Iris pigment epithelial cell (primary cell): ENCODE data around the gene STMN3.
A peak's percentile ranks its signal among the peaks of the same experiment; 100 is the strongest.

ENCODE experiments used
- DNase-seq: peaks from one replicate; pipeline ENCODE4 v3.0.0-alpha.2; 2011; ENCODE audit warnings: low read depth

Gene STMN3

DNA sequence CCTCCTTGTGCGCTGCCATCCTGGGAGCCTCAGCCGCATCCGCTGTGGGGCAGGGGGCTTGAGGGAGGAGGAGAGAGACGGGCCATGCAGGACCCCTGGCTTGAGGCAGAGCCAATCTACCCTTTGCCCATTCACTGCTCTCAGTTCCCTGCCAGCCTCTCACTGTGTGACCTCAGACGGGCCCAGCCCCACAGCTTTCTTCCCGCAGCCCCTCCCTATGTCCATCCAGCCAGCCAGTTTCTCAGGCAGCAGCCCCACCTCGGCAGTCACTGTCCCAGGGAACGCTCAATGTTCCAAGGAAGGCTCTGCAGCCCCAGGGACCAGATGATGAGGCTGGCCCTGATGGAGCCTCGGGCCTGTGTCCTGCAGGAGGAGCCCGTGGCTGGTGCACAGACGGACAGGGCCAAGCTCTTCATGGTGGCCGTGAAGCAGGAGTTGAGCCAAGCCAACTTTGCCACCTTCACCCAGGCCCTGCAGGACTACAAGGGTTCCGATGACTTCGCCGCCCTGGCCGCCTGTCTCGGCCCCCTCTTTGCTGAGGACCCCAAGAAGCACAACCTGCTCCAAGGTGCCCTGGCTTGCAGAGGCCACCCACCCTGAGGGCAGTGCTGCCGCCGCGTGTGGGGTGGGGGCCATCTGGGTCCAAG, 39.3 kb upstream of the STMN3 start:
- DNase-seq, result no peak

DNA sequence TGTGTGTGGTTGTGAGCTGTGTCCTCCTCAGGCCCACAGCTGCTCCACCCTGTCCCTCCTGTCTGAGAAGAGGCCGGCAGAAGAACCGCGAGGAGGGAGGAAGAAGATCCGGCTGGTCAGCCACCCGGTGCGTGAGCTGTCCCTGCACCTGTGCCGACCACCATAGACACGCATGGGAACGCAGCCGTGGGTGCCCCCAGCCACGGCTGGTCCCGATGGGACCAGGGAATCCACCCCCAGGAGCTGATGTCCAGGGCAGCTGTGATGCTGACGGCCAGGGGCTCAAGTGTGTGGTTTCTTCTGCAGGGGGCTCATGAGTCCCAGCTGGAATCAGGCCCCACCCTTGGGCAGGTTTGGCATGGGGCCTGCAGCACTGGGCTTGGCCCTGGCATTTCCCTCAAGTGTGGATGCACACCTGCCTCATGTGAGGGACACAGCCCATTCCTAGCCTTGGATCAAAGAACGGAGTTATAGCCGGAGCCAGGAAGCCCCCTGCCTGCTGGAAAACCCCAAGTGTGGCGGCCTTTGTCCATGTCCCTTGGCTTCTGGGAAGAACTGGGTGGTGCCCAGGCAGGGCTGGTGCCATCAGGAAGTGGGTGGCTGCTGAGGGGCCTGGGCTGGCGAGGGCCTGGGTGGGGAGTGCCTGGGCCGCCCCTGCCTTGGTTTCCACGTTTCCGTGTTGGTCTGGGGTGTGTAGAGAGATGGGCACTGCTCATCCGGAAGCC, 38.6 kb upstream of the STMN3 start:
- no peak for DNase-seq

DNA sequence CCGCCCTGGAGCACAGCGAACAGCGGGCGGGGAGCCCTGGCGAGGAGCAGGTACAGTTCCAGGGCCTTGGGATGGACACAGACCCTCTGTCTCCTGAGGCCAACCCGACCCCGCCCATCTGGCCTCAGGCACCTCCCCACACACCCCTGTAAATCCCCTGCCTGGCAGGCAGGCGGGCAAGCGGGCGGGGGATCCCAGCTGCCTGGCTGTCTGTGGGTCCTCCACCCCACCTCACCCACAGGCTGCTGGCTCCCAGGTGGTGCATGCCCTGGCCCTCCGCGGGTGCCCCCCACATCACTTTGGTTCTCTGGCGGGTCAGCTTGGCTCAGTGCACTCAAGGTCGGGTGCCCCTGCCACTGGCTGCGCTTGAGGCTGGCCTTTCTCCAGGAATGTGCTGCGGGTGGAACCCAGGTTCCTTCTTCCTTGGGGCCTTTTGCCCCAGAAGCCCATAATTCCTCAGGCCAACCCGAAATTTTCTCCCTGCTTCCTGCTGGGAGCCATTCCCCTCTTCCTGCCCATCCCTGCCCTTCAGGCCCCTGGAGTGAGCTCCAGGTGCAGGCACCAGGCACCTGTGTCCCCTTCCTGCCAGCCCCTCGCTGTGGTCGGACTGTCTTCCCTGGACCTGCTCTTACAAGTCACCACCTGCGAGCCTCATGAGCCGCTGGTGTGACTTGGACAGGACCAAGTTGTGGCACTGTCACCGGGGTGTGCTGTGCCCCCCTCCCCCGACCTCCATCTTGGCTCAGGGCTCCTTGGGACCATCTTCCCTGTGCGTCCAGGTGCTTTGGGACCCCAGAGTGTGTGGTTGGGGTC, 37.9 kb upstream of the STMN3 start:
- DNase-seq, result no peak

DNA sequence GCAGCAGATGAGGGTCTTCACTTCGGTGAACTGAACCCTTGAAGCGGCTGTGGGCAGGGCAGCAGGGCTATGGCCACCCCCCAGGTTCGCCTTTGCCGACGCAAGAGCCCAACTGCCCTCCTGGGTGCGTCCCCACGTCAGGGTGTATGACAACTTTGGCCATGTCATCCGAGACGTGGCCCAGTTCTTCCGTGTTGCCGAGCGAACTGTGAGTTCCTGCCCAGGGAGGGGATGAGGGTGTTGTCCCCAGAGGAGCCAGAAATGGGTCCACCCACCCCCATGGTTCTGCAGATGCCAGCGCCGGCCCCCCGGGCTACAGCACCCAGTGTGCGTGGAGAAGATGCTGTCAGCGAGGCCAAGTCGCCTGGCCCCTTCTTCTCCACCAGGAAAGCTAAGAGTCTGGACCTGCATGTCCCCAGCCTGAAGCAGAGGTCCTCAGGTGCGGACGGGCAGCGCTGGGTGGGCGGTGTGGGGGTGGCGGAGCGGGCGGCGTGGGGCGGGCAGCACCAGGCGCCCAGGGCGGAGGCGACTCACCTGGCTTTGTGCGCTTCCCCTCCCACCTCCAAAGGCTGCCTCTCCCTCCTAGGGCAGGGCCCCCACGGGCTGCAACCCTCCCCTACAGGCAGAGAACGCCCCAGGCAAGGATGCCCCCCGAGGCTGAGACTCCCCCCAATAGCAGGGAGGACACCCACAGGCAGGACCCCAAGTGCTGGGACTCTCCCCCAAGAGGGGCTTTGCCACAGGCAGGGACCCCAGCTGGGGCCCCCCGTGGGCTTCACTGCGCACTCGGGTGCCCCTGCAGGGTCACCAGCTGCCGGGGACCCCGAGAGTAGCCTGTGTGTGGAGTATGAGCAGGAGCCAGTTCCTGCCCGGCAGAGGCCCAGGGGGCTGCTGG, 37.0 kb upstream of the STMN3 start:
- no peak for DNase-seq

DNA sequence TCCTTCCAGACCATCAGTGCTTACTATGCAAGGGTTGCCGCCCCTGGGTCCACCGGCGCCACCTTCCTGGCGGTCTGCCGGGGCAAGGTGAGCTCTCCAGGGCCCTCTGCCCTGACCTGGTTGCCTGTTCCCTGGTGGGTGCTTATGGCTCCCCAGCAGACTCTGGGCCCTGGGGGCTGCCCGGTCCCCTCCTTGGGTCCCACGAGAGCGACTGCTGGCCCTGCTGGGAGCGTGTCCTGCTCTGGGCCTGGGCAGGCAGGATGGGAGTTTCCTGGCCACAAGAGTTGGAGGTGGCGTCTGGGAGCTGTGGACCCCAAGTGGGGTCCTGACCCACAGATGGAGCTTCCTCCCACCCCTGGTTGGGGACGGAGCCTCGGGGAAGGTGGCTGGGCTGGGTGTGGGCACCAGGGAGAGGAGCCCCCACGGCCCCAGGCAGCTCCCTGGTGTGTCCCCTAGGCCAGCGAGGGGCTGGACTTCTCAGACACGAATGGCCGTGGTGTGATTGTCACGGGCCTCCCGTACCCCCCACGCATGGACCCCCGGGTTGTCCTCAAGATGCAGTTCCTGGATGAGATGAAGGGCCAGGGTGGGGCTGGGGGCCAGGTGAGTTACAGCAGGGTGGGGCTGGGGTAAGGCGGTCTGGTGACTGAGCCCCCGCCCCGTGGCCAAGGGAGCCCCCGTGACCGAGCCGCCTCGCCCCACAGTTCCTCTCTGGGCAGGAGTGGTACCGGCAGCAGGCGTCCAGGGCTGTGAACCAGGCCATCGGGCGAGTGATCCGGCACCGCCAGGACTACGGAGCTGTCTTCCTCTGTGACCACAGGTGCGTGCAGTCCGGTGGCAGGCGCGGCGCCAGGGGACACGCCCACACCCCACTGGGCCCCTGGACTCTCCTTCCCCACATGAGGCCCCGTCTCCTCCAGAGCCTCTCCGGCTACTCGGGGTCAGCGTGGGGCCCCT, 36.1 kb upstream of the STMN3 start:
- no peak for DNase-seq

DNA sequence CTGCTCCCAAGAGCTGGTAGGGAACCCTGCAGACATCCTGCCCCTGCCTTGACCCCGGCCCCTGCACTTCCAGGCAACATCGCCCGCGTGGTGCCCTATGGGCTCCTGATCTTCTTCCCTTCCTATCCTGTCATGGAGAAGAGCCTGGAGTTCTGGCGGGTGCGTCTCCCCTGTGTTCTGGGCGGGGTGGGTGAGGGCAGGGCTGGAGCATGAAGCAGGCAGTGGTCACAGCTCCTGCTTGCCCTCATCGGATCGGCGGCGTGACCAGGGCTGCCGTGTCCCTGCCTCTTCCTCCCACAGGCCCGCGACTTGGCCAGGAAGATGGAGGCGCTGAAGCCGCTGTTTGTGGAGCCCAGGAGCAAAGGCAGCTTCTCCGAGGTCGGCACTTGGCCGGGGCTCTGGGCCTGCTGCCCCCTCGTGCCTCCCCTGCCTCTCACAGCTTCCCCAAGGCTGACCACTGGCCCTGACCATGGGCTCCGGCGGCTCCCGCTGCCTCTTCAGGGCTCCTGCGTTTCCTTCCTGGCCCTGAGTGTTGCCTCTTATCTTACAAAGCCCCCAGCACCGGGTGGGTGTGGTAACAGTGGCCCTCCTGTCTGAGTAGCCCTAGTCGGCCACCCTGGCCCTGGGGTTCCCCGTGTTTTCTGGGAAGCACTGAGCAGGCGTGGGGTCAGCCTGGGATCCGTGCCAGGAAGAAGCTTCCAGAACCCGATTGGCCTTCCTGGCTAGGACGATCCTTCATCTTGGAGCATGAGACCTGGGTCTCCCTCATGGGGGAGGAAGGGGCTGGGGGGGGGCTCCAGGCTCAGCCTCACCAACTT, 35.2 kb upstream of the STMN3 start:
- no peak for DNase-seq

DNA sequence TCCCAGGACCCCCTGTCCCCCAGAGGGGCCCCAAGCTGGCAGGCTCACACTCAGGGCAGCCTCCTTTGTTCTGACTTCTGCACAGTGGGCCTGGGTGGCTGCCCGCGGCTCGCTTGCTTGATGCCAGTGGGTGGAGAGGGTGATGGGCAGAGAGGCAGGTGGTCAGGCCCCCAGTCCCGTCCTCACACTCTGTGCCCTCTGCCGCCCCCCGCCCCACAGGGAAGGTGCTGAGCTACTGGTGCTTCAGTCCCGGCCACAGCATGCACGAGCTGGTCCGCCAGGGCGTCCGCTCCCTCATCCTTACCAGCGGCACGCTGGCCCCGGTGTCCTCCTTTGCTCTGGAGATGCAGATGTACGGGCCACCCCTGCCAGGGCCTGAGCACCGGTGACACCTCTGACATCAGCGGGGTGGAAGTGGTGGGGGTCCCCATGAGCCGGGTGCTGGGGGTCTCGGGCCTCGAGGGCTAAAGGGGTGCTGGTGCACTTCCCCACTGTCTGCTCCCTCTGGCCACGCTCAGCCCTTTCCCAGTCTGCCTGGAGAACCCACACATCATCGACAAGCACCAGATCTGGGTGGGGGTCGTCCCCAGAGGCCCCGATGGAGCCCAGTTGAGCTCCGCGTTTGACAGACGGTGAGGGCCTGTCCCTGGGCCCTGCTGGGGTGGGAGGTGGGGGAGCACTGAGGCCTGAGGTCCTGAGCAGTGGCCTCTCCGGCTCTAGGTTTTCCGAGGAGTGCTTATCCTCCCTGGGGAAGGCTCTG, 34.4 kb upstream of the STMN3 start:
- DNase-seq, result no peak

DNA sequence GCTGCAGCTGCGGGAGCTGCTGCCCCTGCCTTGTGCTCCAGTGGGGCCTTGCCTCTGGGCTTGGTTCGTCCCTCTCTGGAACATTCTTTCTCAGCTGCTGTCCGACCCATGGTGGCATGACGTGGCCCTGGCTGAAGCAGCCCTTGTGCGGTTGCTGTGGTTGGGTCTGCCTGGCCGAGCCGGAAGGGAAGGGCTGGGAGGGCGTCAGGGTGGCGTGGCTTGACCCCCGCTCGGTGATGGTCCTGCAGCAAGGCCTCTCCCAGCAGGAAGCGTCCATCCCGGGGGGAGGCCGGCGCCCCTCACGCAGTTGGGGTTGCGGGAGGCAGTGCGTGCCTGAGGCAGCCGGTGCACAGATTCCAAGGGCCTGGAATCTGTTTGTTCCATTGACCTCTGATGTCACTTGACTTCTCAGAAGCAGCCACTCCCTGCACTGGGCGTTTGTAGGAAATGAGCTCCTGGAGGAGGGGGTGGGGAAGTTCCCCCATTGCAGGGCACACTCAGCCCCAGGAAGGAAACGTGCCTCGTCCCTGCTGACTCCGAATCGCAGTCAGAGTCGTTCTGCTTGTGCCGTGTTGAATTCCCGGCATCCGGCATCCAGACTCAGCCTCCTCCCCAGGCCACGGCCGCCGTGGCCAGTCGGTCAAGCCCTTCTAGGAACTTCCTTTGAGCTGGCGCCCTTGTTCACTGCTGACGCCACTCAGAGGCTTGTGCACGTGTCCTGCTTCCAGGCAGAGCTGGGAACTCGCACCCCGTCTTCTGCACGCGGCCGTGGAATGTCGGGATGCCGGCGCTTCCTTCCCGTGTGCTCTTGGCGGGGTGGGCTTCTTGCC, 33.5 kb upstream of the STMN3 start:
- peak; percentile 88 for DNase-seq

DNA sequence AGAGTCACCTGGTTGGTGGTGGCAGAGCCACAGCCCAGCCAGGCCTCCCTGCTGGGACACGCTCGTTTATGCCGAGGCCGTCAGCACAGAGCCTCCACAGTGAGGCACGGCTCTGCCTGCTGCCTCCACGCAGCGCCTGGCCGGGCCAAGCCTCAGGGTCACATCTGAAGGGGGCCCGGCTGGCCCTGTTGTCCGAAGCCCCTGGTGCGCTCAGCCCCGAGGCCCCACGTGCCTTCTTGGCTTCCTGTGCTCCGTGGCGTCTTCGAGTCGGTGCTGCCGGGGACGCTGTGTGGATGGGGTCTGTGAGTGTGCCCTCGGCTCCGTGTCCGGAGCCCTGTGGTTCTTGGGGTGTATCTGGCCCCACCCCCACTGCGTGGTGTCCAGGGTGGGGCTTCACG, 32.9 kb upstream of the STMN3 start:
- no peak for DNase-seq

DNA sequence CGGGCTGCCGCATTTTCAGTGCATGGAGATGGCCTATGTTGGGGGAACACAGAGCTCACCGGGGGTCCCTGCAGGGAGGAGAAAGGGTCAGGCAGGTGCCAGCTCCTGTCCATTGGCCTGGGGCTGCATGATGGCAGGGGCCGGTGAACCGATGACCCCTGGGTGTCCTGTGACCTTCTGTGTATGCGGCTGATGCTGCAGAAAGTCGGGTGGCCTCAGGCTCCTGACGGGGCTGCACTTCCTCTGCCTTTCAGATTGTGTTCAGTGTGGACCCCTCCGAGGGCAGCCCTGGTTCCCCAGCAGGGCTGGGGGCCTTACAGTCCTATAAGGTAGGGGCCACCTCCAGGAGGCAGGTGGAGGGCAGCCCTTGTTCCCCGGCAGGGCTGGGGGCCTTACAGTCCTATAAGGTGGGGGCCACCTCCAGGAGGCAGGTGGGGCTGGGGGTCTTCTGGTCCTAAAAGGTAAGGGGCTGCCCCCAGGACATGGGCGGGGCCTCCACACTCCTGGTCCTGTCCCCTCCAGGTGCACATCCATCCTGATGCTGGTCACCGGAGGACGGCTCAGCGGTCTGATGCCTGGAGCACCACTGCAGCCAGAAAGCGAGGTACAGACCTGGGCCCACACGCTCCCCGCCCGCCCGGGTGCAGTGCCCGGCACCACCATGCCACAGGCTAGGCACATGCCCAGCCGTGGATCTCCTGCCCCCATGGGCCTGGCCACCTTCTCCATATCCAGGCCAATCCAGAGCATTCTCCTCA, 32.2 kb upstream of the STMN3 start:
- DNase-seq, result no peak

DNA sequence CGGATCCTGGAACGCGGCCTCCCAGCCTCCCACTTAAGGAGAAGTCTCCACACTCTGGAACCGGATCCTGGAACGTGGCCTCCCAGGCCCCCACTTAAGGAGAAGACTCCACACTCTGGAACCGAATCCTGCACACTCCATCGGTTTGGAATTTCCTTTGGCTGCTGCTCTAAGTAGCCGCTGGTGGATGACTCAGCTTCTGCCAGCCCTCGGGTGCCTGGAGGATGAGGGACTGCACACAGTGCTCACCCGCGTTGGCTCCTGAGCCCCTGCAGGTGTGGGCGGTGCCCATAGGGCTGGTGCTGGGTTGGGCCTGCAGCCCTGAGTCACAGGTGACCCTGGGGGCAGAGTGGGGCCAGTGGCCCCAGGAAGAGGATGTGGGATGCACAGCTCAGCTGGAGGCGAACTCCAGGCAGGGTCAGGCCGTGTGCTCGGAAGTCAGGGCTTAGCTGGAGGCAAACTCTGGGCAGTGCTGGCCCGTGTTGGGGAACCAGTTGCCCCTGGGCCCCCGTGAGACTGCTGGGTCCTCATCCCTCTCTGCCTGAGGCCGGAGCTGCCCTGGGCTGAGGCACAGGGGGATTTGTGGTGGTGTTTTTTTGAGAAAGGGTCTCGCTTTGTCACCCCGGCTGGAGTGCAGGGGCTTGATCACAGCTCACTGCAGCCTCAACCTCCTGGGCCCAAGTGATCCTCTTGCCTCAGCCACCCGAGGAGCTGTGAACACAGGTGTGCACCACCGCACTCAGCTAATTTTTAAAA, 29.3 kb upstream of the STMN3 start:
- DNase-seq, result peak; percentile 95

DNA sequence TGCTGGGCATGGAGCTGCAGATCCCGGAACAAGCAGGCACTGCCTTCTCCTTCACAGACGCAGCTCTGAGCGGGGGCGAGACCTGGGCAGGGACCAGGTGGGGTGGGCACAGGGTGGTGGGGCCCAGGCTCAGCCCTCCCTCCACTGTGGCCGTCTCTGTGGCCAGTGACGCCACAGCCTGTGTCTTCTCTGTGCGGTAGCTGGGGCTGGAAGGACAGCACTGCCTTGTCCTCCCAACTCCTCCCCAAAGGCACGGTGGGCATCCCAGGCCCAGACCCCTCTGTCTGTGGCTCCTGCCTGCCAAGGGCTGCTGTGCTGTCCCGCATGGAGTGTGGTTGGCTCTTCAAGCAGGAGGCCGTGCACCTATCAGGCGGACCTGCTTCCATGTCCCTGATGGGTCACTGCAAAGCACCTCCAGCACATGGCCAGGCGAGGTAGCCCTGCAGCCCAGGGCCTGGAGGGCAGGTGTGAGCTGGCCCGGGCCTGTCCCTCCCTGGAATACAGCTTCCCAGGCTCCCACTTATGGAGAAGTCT, 28.5 kb upstream of the STMN3 start:
- no peak for DNase-seq

DNA sequence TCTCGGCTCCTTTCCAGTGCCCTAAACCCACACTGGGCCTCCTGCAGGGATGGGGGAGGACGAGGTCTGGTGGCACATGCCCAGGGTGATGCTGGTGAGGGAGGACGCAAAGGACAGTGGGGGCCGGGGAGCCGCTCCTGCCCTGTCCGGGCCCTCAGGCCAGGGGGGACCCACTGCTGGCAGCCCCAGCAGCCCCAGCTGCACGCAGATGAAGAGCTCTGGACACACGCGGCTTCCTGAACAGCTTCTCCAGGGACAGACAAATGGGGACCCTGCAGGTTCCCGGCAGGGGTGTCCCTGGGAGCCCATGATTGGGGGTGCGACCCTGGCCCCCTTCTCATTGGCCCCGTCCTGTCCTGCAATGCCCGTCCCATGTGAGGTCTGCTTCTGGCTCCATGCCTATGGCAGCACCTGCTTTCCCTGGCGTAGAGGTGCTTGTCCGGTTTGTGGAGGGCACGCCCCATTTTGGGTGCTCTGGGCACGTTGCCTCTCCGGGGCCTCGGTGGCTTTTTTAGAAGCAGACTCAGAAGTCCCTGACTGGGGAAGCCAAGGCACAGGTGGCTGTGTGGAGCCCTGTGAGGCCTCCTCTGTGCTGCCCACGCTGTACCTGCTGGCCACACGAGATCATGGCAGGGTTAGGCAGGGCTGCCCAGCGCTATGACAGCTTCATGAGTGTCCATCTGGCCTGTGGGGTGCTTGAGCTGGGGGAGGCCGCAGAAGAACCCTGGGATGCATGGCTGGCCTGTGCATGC, 27.8 kb upstream of the STMN3 start:
- no peak for DNase-seq

DNA sequence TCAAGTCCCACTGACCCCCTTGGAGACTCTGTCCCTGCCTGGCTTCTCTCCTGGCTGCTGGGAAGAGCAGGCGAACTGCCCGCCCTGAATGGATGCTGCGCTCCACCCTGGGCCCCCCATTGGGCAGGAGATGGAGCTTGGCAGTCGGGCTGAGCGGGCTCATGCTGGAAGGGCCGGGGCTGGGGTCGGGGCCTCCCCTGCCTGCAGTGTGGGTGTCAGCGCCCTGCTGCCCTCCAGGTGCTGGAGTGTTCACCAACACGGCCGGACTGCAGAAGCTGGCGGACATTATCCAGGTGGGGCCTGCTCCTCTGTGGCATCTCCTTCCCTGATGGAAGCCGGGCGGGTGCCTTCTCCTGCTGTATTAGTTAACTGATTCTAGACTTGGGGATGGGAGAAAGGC, 27.2 kb upstream of the STMN3 start:
- no peak for DNase-seq

DNA sequence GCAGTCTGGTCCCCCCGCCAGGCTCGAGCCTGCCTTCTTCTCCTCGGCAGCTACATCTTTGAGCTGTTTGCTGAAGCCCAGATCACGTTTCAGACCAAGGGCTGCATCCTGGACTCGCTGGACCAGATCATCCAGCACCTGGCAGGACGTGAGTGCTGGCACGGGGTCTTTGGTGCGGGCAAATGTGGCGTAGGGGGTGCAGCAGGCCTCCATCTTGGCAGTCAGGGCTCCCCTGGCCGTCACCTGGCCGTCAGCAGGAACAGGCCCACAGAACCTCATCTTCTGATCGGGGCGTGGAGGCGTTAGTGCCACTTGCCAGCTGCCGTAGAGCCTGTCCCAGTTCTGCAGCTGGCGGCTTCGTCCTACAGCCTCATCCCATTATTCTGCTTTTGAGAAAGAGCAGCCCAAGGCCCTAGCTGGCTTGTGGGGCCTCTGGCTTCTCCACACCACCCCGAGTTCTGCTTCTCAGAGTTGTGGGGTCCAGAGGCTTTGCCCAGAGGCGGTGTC, 26.6 kb upstream of the STMN3 start:
- DNase-seq, result no peak
